Activated CD4-positive, alpha-beta T cell treated with anti-CD3 and anti-CD28 coated beads for 4 hours (primary cell): ENCODE measurements around the gene CCT6B.

Experiments used
- DNase-seq, 2 donors: peaks; one replicate each; pipeline ENCODE4 v3.0.0-alpha.2; 2020

Gene CCT6B

DNA sequence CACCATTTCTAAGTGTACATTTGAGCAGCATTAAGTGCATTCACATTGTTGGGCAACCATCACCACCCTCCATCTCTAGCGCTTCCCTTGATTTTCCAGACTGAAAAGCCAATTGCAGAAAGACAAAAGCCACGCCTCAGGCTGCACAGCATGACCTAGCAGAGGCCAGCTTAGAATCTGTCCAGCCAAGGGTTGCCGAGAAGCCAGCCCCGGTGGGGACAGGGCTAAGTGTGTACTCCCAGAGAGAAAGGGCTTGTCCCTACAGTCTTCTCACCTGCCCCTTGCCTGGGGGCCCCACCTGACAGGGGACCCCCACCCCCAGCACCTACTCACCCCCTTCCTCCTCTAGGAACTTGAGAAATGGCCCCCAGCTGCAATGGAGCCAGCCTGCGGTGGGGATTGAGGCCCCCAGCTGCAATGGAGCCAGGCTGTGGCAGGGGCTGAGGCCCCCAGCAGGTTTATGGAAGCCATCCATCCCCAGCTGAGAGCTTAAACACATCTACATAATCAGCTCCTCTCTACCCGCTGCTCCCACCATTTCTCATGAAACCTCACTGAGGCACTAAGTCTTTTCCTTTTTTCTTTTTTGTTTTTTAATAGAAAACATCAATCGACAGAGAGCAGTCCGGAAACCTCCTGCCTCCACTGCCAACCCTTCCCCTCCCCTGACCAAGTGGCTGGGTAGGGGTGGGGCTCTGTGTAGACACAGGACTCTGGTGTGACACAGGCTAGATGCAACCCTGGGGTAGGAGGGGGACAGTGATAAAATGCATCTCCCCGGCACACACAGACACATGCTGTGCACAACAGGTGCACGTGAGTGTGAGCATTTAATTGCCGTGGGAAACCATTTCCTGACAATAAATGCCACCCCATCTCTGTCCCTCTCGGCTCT is 77.9 kb downstream of the CCT6B start:
- DNase-seq: no peak

DNA sequence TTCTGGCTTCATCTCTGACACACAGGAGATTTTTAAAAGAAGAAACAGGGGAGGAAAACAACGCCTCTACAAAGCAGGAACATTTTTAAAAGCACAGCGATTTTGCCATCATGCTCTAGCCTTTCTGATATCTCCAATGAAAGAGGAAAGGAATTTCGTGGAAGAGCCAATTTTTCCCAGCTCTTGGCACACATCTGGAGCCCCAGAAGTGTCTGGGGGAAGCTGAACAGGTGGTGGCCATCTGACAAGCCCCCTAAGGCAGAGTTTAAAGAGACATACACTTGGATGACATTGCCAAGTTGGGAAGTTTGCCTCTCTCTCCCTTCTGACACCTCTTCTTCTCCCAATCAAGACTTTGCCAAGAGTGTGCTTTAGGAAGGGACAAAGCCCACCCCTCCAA is 82.1 kb downstream of the CCT6B start:
- DNase-seq: no peak
